NAMALWA (cell line): ENCODE data around the gene MAN1C1.
"Not testable (repeated sequence)": the region's sequence is repeated elsewhere in the genome, so short reads cannot be mapped to it uniquely, and the experiment has no call there.

Experiments used
- DNase-seq: peaks from one replicate; pipeline ENCODE4 v3.0.0-alpha.2; 2015; ENCODE audit warnings: low spot score

MAN1C1 gene

DNA sequence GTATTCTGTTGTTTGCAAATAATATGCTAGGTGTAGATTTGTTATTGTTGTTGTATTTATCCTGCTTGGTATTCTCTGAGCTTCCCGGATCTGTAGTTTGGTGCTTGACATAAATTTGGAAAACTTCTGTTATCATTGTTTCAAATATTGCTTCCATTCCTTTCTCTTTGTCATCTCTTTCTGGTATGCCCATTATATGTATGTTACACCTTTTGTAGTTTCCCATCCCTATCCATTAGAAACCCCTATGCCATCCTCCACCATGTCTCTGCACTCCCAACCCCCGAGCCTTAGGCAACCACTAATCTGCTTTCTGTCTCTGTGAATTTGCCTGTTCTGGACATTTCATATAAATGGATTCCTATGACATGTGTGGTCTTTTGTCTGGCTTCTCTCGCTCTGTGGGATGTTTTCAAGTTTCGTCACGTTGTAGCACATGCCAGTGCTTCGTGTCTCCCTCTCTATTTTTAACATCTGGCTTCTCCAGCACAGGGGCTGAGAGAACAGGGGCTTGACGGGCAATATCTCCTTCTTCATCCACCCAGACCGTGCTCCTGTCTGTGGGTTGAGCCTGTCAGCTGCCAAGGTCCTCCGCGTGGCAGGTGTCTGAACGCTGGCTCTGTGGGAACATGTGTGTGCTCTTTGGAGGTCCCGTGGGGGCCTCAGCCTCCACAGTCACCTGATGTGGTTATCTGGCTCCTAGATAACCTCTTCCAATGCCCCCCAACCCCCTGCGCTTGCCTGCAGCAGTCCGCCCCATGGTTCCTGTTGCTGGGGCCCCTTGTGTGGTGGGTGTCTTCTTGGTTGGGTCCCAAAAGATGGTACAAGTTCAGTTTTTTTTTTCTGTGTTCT, 32.8 kb upstream of the MAN1C1 start:
- DNase-seq, result no peak

DNA sequence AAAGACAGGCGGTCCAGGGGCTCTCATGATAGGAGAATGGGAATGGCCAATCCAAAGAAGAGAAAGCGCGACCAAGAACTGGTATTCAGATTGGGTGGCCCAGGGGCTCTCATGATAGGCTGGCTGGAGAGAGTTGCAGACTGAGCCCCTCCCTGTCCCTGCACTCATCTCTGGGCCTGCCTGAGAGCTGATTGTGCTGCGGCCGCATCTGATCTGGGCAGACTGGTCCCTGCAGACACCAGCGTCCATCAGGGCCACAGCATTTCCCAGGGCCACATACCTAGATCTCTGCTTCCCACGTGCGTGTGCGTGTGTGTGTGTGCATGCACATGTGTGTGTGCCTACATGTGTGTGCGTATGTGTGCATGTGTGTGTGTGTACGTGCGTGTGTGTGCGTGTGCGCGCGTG, 30.4 kb upstream of the MAN1C1 start:
- no peak for DNase-seq

DNA sequence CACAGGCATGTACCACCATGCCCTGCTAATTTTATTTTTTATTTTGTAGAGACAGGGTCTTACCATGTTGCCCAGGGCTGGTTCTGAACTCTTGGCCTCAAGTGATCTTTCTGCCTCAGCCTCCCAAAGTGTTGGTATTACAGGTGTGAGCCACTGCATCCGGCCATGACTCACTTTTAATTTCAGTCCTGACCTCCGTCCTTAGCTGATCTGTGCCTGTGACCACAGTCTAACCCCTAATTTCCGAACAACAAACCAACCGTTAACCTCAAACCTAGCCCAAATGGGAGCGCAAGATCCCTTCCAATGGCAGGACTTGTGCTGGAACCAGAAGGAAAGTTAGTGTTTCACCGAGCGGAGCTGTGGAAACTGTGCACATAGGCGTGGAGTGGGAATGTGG, 29.3 kb upstream of the MAN1C1 start:
- DNase-seq, result no peak

DNA sequence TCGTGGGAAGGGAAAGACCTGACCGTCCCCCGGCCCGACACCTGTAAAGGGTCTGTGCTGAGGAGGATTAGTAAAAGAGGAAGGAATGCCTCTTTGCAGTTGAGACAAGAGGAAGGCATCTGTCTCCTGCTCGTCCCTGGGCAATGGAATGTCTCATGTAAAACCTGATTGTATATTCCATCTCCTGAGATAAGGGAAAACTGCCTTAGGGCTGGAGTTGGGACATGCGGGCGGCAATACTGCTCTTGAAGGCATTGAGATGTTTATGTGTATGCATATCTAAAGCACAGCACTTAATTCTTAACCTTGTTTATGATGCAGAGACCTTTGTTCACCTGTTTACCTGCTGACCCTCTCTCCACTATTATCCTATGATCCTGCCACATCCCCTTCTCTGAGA, 28.4 kb upstream of the MAN1C1 start:
- not testable (repeated sequence) for DNase-seq

DNA sequence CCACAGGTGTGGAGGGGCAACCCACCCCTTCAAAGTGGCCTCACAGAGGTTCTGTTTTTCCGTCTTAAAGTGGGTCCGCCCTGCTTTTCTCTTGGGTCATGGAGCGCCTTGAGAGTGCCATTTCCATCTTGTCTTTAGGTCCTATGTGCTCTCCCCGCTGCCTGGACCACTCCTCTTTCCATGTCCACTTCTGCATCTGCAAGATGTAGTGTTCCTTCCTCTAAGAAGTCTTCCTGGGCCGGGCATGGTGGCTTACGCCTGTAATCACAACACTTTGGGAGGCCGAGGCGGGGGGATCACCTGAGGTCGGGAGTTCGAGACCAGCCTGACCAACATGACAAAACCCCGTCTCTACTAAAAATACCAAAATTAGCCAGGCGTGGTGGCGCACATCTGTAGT, 27.8 kb upstream of the MAN1C1 start:
- DNase-seq, result not testable (repeated sequence)

DNA sequence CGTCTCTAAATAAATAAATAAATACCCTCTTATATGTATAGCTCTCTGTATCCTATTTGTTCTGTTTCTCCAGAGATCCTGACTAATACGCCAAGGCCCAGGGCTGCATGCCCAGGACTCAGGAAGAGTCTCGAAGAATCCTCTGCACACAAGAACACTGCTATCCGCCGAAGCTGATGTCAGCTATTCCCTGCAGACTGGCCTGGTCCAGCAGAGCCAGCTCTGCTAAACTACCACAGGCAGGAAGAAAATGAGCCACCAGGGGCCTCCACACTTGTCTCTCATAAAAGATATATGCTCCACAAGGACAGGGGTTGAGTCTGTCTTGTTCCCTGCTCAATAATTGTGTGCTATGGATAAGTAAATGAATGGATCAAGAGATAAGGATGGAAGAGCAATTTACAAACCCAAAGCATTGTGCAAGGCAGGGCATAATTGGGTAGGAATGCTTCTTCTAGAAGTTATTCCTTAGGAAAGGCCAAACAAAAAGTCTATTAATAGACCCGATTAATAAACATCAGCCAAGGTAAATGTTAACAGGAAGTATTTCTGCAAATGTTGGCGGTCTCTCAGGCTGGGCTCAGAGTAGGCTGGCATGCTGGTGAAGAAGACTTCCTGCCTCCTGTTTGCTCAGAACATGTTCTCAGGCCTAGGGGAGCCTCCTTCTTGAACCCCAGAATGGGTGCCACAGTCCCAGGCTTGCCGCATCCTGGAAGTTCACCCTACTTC, 26.3 kb upstream of the MAN1C1 start:
- no peak for DNase-seq

DNA sequence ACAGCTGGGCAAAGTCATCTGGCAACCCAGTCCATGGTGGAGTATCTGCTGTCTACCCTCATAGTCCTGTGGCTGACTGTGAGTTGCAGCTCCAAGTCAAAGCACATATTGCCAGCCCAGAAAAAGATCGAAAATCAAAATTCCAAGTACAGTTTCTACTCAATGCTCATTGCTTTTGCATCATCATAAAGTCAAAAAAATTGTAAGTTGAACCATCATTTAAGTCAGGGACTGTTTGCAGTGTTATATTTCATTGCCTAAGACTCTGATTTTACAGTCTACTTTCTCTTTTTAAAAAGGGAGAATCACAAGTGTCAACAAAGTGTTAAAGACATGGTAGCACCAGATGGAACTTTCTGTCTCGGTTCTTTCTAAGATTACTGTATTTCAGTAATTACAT, 22.7 kb upstream of the MAN1C1 start:
- DNase-seq, result no peak

DNA sequence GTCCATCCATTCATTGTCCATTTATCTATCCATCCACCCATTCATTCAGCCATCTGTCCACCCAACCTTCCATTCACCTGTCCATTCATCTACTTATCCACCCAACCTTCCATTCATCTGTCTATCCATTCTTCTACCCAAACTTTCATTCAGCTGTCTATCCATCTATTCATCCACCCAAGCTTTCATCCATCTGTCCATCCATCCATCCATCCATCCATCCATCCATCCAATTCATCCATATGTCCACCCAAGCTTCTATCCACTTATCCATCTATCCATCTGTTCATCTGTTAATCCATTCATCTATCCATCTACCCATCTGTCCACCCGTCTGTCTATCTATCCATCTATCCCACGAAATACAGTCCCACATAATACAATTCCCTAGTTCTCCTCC, 21.6 kb upstream of the MAN1C1 start:
- no peak for DNase-seq

DNA sequence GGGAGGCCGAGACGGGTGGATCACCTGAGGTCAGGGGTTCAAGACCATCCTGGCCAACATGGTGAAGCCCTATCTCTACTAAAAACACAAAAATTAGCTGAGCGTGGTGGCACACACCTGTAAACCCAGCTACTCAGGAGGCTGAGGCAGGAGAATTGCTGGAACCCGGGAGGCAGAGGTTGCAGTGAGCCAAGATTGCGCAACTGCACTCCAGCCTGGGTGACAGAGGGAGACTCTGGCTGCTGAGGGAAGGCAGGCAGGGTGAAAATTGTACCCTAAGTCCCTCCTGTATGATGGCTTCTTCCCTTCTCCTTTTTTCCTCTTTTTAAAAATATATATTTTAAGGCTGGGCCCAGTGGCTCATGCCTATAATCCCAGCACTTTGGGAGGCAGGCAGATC, 19.9 kb upstream of the MAN1C1 start:
- DNase-seq, result not testable (repeated sequence)

DNA sequence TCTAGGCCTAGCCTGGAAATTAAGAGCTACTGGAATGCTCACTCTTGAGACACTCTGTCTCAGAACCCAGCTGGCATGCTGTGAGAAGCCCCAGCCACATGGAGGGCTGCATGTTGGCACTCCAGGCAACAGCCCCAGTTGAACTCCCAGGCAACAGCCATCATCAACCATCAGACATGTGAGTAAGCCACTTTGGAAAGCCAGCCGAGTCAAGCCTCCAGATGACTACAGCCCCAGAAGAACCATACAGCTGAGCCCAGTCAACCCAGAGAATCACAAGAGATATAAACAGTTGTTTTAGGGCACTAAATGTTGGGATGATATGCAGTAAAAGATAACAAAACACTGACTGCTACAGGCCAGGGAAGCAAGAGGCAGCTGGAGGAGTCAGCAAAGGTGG, 17.7 kb upstream of the MAN1C1 start:
- DNase-seq, result no peak

DNA sequence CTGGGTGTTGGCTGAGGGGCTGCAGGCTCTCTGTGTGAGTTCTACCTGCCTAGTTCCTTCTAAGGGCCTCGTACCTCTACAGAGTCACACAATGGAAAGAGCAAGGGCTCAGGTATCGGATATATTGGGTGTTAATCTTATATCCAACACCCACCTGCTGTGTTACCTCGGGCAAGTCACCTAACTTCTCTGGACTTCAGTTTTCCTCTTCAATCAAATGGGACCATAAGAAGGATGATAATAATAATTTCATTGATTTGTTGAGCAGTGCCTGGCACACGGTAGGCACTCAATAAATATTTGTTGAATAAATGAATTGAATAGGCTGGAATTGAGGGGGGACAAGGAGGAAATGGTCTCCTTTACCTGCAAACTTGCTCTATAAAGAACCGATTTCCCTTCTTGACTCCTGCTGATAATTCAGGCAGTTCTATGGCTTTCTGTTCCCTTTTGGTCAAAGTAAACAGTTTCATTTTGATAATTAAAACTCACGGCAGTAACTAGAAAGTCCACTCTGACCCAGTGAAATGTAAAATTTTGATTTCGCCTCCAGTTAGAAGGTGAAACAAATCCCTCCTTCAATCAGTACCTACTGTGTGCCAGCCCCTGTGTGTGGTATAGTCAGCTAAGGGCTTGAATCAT, 16.5 kb upstream of the MAN1C1 start:
- DNase-seq, result no peak

DNA sequence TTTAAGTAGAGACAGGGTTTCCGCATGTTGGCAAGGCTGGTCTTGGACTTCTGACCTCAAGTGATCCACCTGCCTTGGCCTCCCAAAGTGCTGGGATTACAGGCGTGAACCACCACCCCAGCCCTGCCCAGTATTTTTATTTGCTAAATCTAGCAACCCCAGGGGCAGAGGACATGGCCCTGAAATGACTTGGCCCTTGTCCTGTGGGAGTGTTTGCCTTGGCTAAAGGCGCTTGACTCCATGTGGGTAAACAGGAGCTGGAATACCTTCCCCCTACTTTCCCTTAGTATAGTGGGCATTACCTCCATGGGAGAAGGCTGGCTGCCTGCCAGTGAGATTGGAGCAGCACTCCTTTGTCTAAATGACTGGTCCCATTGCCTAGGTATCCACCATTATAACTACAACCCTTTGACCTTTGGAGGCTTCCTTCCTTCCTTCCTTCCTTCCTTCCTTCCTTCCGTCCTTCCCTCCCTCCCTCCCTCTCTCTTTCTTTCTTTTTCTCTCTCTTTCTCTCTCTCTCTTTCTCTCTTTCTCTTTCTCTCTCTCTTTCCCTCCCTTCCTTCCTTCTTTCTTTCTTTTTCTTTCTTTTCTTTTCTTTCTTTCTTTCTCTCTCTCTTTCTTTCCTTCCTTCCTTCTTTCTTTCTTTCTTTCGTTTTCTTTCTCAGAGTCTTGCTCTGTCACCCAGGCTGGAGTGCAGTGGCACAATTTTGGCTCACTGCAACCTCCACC, 15.5 kb upstream of the MAN1C1 start:
- DNase-seq, result not testable (repeated sequence)

DNA sequence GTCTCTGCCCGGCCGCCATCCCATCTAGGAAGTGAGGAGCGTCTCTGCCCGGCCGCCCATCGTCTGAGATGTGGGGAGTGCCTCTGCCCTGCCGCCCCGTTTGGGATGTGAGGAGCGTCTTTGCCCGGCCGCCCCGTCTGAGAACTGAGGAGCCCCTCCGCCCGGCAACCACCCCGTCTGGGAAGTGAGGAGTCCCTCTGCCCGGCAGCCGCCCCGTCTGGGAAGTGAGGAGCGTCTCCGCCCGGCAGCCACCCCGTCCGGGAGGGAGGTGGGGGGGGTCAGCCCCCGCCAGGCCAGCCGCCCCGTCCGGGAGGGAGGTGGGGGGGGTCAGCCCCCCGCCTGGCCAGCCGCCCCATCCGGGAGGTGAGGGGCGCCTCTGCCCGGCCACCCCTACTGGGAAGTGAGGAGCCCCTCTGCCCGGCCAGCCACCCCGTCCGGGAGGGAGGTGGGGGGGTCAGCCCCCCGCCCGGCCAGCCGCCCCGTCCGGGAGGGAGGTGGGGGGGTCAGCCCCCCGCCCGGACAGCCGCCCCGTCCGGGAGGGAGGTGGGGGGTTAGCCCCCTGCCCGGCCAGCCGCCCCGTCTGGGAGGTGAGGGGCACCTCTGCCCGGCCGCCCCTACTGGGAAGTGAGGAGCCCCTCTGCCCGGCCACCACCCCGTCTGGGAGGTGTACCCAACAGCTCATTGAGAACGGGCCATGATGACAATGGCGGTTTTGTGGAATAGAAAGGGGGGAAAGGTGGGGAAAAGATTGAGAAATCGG, 12.6 kb upstream of the MAN1C1 start:
- DNase-seq, result not testable (repeated sequence)

DNA sequence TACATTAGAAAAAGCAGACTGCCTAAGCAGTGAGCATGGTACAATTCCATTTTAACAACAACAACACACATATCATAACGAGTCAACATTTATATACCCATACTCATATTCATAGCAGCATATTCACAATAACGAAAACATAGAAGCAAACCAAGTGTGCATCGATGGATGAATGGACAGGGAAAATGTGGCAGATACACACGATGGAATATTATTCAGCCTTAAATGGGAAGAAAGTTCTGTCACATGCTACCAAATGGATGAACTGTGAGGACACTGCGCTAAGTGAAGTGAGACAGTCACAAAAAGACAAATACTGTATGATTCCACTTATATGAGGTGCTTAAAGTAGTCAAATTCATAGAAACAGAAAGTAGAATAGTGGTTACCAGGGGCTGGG, 9.5 kb upstream of the MAN1C1 start:
- DNase-seq, result no peak

DNA sequence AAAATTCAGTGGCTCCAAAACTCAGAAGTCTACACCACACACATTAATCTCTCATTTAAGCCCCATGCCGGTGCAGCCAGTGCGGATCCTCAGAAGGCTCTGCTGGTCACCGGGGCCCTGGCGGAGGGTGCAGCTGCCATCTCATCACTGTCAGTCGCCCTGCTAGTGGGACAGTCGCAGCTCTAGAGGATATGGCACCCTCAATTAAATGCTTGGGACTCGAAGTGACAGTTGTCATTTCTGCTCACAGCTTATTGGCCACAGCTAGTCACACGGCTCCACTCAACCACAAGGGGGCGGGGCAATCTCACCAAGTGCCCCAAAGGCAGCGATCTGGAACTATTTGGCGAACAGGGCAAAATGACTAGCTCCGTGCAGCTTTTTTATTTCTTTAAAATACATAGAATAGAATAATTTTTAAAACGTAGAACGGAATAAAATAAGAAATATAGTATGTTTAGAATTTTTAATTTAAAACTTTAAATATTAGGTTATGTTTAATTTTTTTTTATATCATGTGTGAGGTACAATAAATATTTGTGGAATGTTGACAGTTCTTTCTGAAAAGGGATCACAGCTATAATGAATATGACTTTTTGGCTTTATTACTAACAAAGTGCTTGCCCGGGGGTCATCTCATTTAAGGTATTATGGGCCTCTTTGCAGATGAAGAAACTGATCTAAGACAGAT, 8.0 kb upstream of the MAN1C1 start:
- DNase-seq, result peak; percentile 97

DNA sequence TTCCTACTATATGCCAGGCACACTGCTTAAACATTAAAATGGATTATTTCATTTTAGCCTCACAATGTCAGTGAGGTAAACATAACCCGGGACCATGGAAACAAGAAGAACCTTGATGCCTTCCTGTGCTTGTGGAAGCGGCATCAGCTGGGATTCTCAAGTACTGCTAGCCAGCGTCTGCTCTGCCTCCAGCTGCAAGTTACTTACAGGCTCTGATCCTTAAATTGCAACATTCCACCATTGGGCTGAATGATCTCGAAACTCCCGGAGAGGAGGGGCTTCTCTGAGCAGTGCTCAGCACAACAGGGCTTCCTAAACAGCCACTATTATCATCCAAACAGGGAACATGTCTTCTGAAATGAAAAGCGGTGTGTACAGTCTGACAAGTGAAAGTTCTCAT, 6.7 kb upstream of the MAN1C1 start:
- DNase-seq, result no peak

DNA sequence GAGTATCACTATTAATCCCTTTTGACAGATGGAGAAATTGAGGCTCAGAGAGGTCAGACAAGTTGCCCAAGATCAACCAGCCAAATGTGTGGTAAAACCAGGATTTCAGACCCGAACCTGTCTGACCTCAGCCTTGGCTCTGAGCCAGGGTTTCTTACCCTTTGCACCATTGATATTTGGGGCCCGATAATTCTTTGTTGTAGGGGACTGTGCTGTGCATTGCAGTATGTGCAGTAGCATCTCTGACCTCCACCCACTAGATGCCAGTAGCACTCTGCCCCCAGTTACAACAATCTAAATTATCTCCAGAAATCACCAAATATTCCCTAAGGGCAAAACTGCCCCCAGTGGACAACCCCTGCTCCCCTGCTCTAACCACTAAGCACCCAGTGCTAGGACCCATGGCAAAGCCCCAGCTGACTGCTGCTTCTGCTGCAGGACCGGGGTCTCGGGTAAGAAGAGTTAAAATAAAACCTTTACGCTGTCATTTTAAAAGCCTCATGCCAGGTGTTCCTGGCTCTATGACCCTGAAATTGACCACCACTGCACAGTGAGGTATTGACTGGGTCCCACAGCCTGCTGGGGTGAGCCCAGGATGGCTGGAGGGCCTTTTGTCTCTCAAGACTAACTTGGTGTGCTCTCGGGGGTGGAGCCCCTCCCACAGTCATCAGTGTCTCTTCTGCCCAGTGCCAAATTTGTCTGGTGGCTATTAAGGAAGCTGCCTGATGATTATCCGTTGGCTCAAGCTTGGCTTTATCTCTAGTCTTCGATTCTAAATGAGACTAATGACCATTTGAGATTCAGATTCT, 5.6 kb upstream of the MAN1C1 start:
- peak; percentile 36 for DNase-seq

DNA sequence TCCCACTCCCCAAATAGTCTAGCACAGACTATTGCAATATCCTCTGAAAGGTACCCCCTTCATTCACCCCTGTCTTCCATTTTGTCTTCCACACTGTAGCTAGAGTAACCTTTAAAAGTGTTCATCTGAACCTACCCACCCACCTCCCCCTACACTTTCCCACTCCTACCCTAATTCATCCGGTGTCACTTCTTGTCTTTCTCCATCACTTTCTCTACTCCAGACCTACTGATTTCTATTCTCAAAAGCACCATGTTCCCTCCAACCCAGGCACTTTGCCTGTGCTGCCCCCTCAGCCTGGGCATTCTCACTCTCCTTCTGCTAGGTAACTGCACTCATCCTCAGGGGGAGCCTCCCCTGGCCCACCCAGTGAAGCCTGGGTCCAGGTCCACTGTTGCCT, 4.7 kb upstream of the MAN1C1 start:
- no peak for DNase-seq

DNA sequence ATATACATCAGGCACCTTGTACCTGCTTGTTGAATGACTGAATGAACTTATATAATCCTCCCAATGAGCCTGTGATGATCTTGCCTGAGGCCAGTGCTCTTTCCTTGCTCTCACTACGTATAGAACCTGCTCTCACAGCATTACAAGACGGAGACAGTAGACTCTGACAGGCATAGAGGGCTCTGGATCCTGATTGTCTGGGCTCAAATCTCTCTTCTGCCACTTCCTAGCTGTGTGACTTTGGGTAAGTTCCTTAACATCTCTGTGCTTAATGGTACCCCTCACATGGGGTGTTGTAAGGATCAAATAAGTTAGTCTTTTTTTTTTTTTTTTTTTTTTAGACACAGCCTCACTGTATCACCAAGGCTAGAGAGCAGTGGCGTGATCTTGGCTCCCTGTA, 4.2 kb upstream of the MAN1C1 start:
- DNase-seq, result no peak

DNA sequence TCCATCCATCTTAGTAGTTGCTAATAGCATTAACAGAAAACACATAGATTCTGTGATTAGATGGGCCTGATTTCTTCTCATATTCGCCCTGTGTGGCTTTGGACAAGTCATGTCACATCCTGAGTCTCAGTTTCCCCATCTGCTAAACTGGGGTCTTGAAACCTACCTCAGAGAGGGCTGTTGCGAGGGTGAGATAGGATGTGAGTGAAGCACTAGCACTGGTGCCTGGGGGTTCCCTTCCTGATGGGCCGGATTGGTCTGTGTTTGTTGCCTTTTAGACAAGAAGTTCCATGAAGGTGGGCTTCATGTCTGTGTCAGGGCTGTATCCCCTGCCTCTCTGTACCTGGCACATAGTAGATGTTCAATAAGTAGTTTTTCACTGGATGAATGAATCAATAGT, 3.5 kb upstream of the MAN1C1 start:
- DNase-seq, result no peak
